GF-D8 (cell line): Measurements from ENCODE around the gene ERVFRD-1.

Experiments
- DNase-seq: peaks from one replicate; lab custom pipeline; 2025; lab: John Stamatoyannopoulos, UW

ERVFRD-1 gene, protein sequence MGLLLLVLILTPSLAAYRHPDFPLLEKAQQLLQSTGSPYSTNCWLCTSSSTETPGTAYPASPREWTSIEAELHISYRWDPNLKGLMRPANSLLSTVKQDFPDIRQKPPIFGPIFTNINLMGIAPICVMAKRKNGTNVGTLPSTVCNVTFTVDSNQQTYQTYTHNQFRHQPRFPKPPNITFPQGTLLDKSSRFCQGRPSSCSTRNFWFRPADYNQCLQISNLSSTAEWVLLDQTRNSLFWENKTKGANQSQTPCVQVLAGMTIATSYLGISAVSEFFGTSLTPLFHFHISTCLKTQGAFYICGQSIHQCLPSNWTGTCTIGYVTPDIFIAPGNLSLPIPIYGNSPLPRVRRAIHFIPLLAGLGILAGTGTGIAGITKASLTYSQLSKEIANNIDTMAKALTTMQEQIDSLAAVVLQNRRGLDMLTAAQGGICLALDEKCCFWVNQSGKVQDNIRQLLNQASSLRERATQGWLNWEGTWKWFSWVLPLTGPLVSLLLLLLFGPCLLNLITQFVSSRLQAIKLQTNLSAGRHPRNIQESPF

DNA sequence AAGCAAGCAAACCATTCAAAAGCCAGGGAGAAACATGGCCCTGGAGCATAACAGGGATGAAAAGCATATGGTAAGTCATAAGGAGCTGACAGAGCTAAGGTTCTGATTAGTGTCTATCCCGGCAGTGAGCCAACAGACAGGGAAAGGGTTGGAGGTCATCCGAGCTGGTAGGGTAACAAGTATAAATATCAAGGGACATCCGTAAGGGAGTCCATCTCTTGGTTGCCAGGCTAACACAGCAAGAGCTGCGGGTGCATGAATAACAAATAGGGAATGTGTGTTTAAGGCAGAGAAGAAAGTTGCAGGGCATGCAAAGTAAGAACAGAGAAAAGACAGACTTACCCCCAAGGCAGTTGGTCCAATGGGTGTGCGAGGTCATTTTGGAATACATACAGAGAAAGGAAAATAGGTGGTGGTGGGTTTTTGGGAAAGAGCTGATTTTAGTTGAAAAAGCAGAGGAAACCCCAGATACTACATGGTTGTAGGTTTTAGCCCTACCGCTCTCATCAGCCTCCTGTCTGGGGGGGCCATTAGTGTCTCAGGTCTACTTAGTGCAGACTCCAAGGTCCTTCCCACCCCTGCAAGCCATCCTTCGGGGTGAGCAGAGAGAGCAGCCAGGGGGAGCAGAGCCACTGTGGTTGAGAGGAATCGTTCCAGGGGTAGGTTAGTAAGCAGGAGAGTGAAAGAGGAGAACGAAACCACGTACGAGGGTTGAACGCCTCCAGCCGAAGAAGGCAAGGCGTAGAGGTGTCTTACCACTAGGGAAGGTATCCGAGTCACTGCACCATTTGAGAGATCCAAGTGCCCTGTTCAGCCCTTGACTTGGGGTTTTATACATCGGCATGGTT is at the start of gene ERVFRD-1:
TSS of gene ERVFRD-1 (minus strand) at position 805 of the 848 bp plus-strand sequence. CDS start 6,415 bp downstream, outside the sequence.
- no peak for DNase-seq

DNA sequence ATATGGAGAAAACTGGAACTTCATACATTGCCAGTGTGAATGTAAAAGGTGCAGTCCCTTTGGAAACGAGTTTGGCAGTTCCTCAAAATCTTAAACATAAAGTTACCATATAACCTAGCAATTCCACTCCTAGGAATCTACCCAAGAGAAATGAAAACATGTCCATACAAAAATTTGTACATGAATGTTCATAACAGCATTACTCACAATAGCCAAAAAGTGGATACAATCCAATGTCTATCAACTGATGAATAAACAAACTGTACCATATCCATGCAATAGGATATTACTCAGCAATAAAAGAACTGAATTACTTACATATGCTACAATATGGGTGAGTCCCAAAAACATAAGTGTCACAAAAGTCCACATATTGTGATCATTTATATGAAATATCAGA is 48.7 kb upstream of the ERVFRD-1 start:
- DNase-seq: no peak

DNA sequence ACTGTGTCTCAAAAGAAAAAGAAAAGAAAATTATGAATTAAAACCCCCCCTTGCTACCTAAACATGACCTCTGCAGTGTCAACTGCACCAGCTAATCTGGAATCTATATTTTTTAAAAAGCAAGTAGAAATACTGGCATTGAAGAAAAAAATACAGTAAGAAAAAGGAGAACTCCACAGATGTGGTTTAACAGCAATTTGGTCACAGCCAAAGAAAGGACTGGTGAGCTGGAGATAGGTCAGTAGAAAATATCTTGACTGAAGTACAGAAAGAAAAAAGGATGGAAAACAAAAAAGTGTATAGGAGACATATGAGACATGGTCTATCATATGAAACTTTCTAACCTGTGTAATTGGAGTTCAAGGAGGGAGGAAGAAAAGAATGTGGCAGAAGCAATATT is 44.1 kb upstream of the ERVFRD-1 start:
- DNase-seq: no peak

- DNase-seq: no peak
Observed at GRCh38 chr6:11153447-11153846, 41.9 kb upstream of the ERVFRD-1 start.

GRCh38 chr6:11152581-11152980 is 41.1 kb upstream of the ERVFRD-1 start:
- DNase-seq: no peak

DNA sequence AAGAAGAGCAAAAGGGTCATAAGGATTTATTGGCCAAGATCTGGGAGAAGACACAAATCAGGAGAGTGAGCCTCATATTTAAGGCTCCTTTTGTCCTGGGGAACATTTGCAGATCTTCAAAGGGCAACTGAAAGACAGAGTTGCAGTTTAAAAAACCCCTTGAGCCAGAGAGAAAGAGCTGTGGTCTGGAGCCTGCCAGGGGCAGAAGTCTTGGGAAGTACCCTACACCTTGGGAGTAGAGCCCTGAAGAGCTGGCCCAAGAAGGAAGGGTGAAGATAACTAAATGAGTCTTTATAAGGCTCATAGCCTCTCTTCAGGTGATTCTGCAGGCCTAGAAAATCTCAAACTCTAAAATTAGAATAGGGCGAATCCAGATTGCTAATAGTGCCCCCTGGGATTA is 40.0 kb upstream of the ERVFRD-1 start:
- DNase-seq: no peak

GRCh38 chr6:11149551-11149950 is 38.0 kb upstream of the ERVFRD-1 start:
- DNase-seq: no peak

GRCh38 chr6:11146117-11146826 is 34.7 kb upstream of the ERVFRD-1 start:
- DNase-seq: no peak

GRCh38 chr6:11144393-11144851 is 32.9 kb upstream of the ERVFRD-1 start:
- DNase-seq: peak; percentile 31

DNA sequence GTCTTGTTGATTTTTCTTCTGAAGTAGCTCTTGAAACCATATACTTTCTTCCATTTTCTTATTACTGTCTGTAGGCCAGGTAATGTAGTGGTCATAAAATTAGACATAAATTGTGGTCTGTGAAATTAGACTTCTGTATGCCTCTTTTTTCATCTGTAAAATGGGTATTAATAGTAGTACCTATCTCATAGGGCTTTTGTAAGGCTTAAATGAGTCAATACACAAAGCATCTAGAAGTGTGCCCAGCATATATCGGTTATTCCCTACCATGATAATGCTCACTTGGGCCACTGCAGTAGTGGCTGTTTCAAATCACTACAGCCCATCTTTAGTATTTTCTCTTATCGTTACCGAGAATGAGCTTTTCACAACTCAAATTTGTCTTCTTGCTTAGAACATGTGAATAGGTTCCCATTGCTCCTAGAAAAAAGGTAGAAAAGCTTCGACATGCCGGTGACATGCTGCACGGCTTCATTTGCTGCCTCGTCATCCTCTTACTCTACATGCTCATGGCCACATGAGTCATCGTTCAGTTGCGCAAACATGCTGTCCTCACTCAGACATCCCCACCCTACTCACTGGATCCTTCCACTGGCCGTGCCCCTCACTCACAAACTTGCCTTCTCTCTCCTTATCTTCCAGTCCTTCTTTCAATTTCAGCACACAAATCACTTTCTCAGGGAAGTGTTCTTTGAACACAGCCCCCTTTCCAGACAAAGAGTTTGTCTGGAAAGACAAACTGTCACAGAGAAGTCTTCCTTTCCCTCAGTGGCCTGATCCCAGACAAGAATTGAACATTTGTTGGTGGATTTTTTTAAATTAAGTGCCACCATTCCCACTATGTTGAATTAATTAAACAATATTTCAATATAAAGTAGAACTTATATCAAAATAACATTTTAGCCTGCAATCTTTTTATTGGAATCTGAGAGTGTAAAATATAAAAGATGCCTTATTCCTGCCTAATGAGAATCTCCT is 32.2 kb upstream of the ERVFRD-1 start:
- peak; percentile 69 for DNase-seq

DNA sequence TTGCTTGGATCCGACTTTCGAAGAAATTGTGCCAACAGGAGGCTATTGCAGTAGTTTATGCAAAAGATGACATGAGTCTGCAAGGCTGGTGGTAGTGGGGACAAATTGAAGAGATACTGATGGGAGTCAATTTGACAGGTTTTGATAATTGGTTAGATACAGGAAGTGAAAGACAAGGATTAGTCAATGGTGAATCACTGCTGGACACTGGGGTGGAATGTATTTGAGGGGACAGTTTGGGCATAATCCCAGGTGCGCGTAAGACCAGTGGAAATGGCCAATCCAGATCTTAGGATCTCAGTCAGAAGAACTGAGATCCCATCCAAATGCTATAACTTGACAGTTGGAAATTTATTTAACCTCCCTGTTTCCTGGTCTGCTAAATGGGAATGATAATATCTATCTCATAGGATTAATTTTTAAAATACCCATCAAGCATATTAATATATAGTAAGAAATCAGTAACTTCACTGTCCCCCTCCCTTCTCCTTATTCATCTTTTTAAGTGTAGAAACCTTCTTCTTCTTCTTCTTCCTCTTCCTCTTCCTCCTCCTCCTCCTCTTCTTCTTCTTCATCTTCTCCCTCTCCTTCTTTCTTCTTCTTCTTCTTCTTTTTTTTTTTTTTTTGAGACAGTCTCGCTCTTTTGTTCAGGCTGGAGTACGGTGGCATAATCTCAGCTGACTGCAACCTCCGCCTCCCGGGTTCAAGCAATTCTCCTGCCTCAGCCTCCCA is 30.9 kb upstream of the ERVFRD-1 start:
- DNase-seq: no peak

DNA sequence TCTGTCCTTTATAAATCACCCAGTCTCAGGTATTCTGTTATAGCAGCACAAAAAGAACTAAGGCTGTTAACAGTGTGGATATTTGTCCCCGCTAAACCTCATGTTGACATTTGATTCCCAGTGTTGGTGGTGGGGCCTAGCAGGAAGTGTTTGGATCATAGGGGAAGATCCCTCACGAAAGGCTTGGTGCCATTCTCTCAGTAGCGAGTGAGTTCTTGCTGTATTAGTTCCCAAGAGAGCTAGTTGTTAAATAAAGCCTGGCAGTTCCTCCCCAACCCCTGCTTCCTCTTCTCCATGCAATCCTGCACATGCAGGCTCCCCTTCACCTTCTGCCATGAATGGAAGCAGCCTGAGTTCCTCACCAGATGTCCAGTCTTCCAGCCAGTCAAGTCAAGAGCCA is 29.8 kb upstream of the ERVFRD-1 start:
- DNase-seq: no peak

DNA sequence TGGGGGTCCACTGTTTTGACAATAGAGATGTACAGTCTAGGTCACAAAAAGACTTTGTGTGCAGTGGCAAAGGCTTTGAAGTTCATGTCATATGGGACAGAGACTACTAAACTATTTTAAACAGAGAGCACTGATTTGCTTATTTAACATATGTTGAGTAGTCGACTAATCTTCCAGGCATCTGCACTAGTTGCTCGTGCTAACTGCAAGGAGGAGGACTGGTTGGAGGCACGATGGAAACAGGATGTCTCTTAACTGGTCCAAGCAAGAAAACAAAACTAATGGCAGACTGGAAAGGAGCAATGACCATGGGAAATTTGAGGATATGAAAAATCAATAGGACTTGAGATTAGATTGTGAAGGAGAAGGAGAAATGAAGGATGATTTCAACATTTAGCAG is 28.5 kb upstream of the ERVFRD-1 start:
- no peak for DNase-seq

DNA sequence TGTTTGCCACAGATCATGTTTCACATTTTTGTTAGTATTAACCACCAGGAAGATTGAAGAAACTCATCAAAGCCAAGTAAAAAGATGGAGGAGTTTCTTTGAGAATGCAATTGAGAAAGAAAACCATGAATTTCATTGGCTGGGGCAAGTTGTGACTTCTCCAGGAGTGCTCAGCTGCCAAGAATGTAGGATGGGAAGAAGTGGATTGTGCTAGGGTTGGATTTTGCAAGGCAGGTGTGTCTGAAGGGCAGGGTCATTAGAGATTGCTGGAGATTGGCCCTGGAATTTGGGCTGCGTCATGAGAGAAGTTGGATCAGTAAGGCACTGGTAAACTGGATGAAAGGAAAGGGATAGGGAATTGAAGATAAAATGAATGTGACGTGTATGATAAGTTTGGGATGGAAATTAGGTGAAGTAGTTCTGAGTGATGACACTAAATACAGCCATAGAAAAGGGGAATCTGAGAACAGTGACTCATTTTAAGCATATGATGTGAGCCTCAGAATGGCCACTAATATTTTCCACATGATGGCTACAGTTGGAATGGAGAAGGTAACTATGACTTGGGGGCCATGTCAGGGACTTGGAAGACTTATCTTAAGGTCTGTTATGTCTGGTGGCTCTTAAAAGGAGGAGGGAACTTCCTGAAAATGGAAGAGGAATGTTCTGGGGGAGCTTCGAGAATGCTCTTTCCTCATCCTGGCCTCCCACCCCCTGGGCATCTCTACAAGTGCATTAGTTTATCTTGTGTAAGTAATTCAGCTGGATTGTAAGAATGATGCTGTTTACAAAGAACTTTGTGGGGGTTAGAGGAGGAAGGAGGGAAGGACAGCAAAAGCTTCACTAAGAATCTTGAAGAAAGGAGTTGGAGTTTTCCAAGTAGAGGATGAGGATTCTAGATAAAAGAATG is 27.8 kb upstream of the ERVFRD-1 start:
- no peak for DNase-seq

DNA sequence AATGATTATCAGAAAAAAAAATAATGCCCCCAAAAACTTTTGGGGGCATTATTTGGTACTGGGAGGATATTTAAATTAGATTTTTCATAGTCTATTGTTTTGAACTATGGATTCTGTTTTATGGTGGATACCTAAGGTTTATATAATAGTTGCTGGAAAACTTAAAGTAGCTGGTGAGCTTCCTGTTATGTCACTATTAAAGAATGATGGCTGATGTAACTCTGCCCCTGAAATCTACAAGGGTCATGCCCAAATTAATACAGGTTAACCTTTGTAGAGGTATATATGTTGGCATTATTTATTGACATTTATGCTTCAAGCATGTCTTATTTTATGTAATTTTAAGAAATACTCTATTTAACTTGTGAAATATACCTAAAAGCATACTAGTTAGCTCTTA is 25.3 kb upstream of the ERVFRD-1 start:
- no peak for DNase-seq

DNA sequence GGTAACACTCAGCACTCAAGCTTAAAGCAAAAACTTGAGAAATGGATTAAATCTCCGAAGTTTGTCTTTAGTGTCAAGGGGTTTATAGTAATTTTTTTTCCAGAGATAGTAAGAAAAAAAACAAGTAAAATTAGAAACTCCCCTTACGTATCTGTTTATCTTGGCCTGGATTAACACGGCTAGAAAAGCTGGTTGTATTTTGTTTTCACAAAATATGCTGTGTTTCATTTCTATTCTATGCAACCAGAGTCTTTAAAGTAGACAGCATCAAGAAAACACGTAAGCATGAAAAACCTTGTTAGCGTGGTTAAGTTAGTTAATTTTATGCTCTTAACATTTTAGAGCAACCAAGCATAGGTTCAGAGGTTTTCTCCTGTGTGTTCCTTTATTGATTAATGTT is 21.8 kb upstream of the ERVFRD-1 start:
- no peak for DNase-seq

DNA sequence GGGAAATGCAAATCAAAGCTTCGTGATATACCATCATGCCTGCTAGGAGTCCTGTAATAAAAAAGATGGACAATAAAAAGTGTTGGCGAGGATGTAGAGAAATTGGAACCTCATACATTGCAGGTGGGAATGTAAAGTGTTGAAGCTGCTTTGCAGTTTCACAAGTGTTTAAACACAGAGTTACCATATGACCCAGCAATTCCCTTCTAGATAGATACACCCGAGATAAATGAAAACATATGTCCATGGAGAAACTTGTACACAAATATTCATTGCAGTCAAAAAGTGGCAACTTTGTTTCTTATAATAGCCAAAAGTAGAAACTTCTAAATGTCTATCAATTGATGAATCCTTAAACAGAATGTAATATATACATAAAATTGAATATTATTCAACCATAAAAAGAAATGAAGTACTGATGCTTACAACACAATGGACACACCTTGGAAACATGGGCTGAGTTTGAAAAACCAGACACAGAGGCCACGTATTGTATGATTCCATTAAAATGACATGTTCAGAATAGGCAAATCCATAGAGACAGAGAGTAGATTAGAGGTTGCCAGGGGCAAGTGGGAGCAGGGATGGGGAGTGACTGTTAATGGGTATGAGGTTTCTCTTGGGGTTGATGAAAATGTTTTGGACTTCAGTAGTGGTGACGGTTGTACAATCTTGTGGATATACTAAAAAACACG is 20.8 kb upstream of the ERVFRD-1 start:
- DNase-seq: no peak

DNA sequence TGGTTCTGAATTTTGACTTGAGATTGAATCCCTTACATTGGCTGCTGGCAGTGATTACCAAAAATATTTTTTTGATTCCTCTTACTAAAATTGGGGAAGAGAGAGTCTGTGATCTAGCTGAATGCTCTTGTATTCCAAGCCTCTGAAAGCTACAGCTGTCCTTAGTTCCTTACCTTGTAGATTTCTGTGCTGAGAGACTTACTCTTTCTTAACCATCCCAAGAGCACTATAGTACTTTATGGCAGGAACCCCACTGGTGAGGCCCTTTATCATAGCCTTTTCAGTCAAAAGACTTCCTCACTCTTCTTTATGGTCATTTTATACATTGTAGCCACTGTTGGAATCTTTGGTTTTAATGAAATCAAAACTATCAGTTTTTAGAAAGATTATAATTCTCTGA is 19.1 kb upstream of the ERVFRD-1 start:
- DNase-seq: no peak
